ENCODE data around the gene RBM19. TPM values are rescaled to one million over a fixed set of nuclear protein-coding genes. Genes with fewer than 3 reads are reported as not detected.

Gene RBM19
- total and polyA plus RNA-seq, 7 experiments from 2014 or later: 10.8 to 108 (median 59.0) TPM

DNA sequence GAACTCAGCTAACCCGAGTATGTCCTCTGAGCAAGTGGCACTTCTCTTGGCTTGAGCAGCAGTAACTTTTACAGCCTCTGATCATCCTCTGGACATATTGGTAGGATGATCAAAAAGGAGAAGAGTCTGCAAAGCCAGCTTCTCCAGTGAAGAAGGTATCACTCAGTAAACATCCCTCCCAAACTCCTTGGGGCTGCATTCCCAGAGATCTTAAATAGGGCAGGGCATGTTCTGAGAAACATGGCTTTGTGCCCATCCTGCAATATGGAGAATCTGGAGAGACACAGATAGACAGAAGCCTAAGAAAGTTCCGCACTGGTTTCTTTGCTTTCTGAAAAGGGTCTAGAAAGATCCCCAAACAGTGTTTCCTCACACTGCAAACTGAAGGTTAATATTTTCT lies 65.4 kb downstream of the RBM19 start:
- ATAC-seq (no peak), DNase-seq (no peak)
- Mint-ChIP-seq H3K27ac (no peak overlapping the region), H3K9me3 (no peaks in the 10 kb centered on the region), H3K27me3 (no peaks in the 10 kb centered on the region), H3K4me1 (peaks cover 0 to 2% (median 0%) of the 10 kb centered on the region in 7 donors), H3K4me3 (no peak overlapping the region), H3K36me3 (peaks cover under 1 to 64% (median 30%) of the 10 kb centered on the region in 5 donors)
- Histone ChIP-seq H3K4me1 (ENCODE audit: control insufficient read depth in 2 of 2, insufficient read depth in 2 of 2, low read length in 2 of 2) (no peaks in the 10 kb centered on the region), H3K27ac (ENCODE audit: low read depth, low read length) (no peak overlapping the region), H3K4me3 (ENCODE audit: low read length) (no peak overlapping the region), H3K27me3 (ENCODE audit: control insufficient read depth in 2 of 2, insufficient read depth in 2 of 2, low read length in 2 of 2) (no peaks in the 10 kb centered on the region), H3K36me3 (ENCODE audit: control insufficient read depth in 2 of 3, insufficient read depth in 3 of 3, low read length in 3 of 3) (peaks cover 0 to 50% (median 3%) of the 10 kb centered on the region in 3 experiments), H3K9me3 (ENCODE audit: control insufficient read depth in 2 of 3, low read length in 3 of 3) (no peaks in the 10 kb centered on the region)
- ChIA-PET CTCF (interaction anchor here (1.1 kb wide), 1 partner anchor 8 kb away, joined by 3 read pairs; no protein-coding TSS in a partner anchor), POLR2A (no interaction called here)
- intact Hi-C loops (cut with micrococcal nuclease): no loop called here

GRCh38 chr12:113899561-113900471 lies 66.3 kb downstream of the RBM19 start:
- no peak overlapping the region for H3K4me3 ChIP-seq (ENCODE audit: low read length)
- H3K27ac Mint-ChIP-seq: no peak overlapping the region
- no peak for ATAC-seq
- H3K9me3 ChIP-seq (ENCODE audit: control insufficient read depth in 2 of 3, low read length in 3 of 3): no peaks in the 10 kb centered on the region
- H3K4me1 Mint-ChIP-seq: peaks cover 0 to 2% (median 0%) of the 10 kb centered on the region in 7 donors
- intact Hi-C loops (cut with micrococcal nuclease): no loop called here
- H3K27me3 ChIP-seq (ENCODE audit: control insufficient read depth in 2 of 2, insufficient read depth in 2 of 2, low read length in 2 of 2): no peaks in the 10 kb centered on the region
- H3K27me3 Mint-ChIP-seq: no peaks in the 10 kb centered on the region
- no peaks in the 10 kb centered on the region for H3K4me1 ChIP-seq (ENCODE audit: control insufficient read depth in 2 of 2, insufficient read depth in 2 of 2, low read length in 2 of 2)
- H3K36me3 Mint-ChIP-seq: peaks cover 0 to 61% (median 21%) of the 10 kb centered on the region in 5 donors
- POLR2A ChIA-PET: no interaction called here
- peaks cover 0 to 52% (median 3%) of the 10 kb centered on the region in 3 experiments for H3K36me3 ChIP-seq (ENCODE audit: control insufficient read depth in 2 of 3, insufficient read depth in 3 of 3, low read length in 3 of 3)
- H3K4me3 Mint-ChIP-seq: no peak overlapping the region
- H3K27ac ChIP-seq (ENCODE audit: low read depth, low read length): no peak overlapping the region
- no peaks in the 10 kb centered on the region for H3K9me3 Mint-ChIP-seq
- CTCF ChIA-PET: interaction anchor here (1.1 kb wide), 1 partner anchor 9 kb away, joined by 3 read pairs; no protein-coding TSS in a partner anchor
- DNase-seq: no peak

DNA sequence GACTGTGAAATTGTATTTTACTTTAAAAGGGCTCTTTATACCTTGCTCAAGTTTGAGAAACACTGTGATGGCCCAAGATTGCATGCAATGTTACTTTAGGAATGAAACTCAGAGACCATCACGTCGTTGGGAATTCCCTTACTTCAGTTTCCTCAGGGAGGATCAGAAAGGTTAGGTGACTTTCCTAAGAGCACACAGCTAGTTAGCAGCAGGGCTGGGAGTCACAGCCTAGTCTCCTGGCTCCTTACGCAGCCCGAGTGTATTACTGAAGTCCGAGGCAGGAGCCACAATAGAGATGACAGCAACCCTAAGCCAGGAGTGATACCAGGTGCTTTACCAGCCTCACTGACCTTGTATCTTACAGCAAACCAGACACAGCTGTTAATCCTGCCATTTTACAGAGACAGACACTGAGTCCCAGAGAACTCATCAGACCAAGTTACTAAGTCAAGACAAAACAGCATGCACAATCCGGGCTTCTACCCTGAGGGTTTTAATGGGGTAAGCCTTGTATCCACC lies 67.0 kb downstream of the RBM19 start:
- Mint-ChIP-seq H3K4me1 (peaks cover 0 to 2% (median 0%) of the 10 kb centered on the region in 7 donors), H3K27me3 (no peaks in the 10 kb centered on the region), H3K36me3 (peaks cover 0 to 60% (median 14%) of the 10 kb centered on the region in 5 donors), H3K4me3 (no peak overlapping the region), H3K9me3 (no peaks in the 10 kb centered on the region), H3K27ac (peak overlapping the region in 1 of 9 donors; percentile 46)
- intact Hi-C loops (cut with micrococcal nuclease): no loop called here
- H3K4me1 ChIP-seq (ENCODE audit: control insufficient read depth in 2 of 2, insufficient read depth in 2 of 2, low read length in 2 of 2): no peaks in the 10 kb centered on the region
- no peak overlapping the region for H3K27ac ChIP-seq (ENCODE audit: low read depth, low read length)
- no peak overlapping the region for H3K4me3 ChIP-seq (ENCODE audit: low read length)
- no peaks in the 10 kb centered on the region for H3K27me3 ChIP-seq (ENCODE audit: control insufficient read depth in 2 of 2, insufficient read depth in 2 of 2, low read length in 2 of 2)
- POLR2A ChIA-PET: no interaction called here
- H3K36me3 ChIP-seq (ENCODE audit: control insufficient read depth in 2 of 3, insufficient read depth in 3 of 3, low read length in 3 of 3): peaks cover 0 to 53% (median 5%) of the 10 kb centered on the region in 3 experiments
- CTCF ChIA-PET: no interaction called here
- H3K9me3 ChIP-seq (ENCODE audit: control insufficient read depth in 2 of 3, low read length in 3 of 3): no peaks in the 10 kb centered on the region
- DNase-seq (no peak), ATAC-seq (no peak)

GRCh38 chr12:113898466-113898865 lies 67.7 kb downstream of the RBM19 start:
- Histone ChIP-seq H3K27ac (ENCODE audit: low read depth, low read length) (no peak overlapping the region), H3K27me3 (ENCODE audit: control insufficient read depth in 2 of 2, insufficient read depth in 2 of 2, low read length in 2 of 2) (no peaks in the 10 kb centered on the region), H3K36me3 (ENCODE audit: control insufficient read depth in 2 of 3, insufficient read depth in 3 of 3, low read length in 3 of 3) (peaks cover 0 to 48% (median 5%) of the 10 kb centered on the region in 3 experiments), H3K4me3 (ENCODE audit: low read length) (no peak overlapping the region), H3K4me1 (ENCODE audit: control insufficient read depth in 2 of 2, insufficient read depth in 2 of 2, low read length in 2 of 2) (no peaks in the 10 kb centered on the region), H3K9me3 (ENCODE audit: control insufficient read depth in 2 of 3, low read length in 3 of 3) (no peaks in the 10 kb centered on the region)
- H3K9me3 Mint-ChIP-seq: no peaks in the 10 kb centered on the region
- H3K27ac Mint-ChIP-seq: no peak overlapping the region
- no peak overlapping the region for H3K4me3 Mint-ChIP-seq
- CTCF ChIA-PET: no interaction called here
- H3K4me1 Mint-ChIP-seq: peaks cover 0 to 2% (median 0%) of the 10 kb centered on the region in 7 donors
- no peaks in the 10 kb centered on the region for H3K27me3 Mint-ChIP-seq
- intact Hi-C loops (cut with micrococcal nuclease): no loop called here
- peaks cover 0 to 60% (median 15%) of the 10 kb centered on the region in 5 donors for H3K36me3 Mint-ChIP-seq
- no peak for ATAC-seq
- DNase-seq: no peak
- POLR2A ChIA-PET: no interaction called here

DNA sequence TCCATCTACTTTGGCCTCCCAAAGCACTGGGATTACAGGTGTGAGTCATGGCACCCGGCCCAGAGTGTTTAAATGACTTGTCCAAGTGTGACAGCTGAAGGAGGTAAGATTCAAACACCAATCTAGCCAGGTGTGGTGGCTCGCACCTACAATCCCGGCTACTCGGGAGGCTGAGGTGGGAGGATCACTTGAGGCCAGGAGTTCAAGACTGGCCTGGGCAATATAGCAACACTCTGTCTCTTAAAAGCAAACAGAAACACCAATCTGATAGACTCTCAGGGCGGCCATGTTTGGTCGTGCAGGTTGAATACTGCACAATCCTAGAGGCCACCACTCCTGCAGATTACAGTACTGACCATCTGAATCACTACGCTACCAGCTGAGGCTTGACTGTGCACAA lies 68.7 kb downstream of the RBM19 start:
- ChIA-PET CTCF (no interaction called here), POLR2A (no interaction called here)
- no peaks in the 10 kb centered on the region for H3K27me3 Mint-ChIP-seq
- no peak overlapping the region for H3K27ac Mint-ChIP-seq
- intact Hi-C loops (cut with micrococcal nuclease): no loop called here
- no peaks in the 10 kb centered on the region for H3K9me3 ChIP-seq (ENCODE audit: control insufficient read depth in 2 of 3, low read length in 3 of 3)
- no peak overlapping the region for H3K4me3 ChIP-seq (ENCODE audit: low read length)
- no peaks in the 10 kb centered on the region for H3K9me3 Mint-ChIP-seq
- peaks cover 0 to 2% (median 0%) of the 10 kb centered on the region in 7 donors for H3K4me1 Mint-ChIP-seq
- peaks cover 0 to 40% (median 9%) of the 10 kb centered on the region in 3 experiments for H3K36me3 ChIP-seq (ENCODE audit: control insufficient read depth in 2 of 3, insufficient read depth in 3 of 3, low read length in 3 of 3)
- H3K4me3 Mint-ChIP-seq: no peak overlapping the region
- H3K4me1 ChIP-seq (ENCODE audit: control insufficient read depth in 2 of 2, insufficient read depth in 2 of 2, low read length in 2 of 2): no peaks in the 10 kb centered on the region
- ATAC-seq (no peak), DNase-seq (no peak)
- no peaks in the 10 kb centered on the region for H3K27me3 ChIP-seq (ENCODE audit: control insufficient read depth in 2 of 2, insufficient read depth in 2 of 2, low read length in 2 of 2)
- peaks cover 0 to 56% (median 18%) of the 10 kb centered on the region in 5 donors for H3K36me3 Mint-ChIP-seq
- no peak overlapping the region for H3K27ac ChIP-seq (ENCODE audit: low read depth, low read length)

- Histone ChIP-seq H3K27ac (ENCODE audit: low read depth, low read length) (no peak overlapping the region), H3K36me3 (ENCODE audit: control insufficient read depth in 2 of 3, insufficient read depth in 3 of 3, low read length in 3 of 3) (peaks cover 0 to 41% (median 10%) of the 10 kb centered on the region in 3 experiments), H3K4me1 (ENCODE audit: control insufficient read depth in 2 of 2, insufficient read depth in 2 of 2, low read length in 2 of 2) (no peaks in the 10 kb centered on the region), H3K4me3 (ENCODE audit: low read length) (no peak overlapping the region), H3K27me3 (ENCODE audit: control insufficient read depth in 2 of 2, insufficient read depth in 2 of 2, low read length in 2 of 2) (no peaks in the 10 kb centered on the region), H3K9me3 (ENCODE audit: control insufficient read depth in 2 of 3, low read length in 3 of 3) (no peaks in the 10 kb centered on the region)
- H3K27me3 Mint-ChIP-seq: no peaks in the 10 kb centered on the region
- no peak for ATAC-seq
- DNase-seq: no peak
- H3K4me1 Mint-ChIP-seq: peaks cover 0 to 2% (median 0%) of the 10 kb centered on the region in 7 donors
- no peaks in the 10 kb centered on the region for H3K9me3 Mint-ChIP-seq
- peaks cover 0 to 61% (median 21%) of the 10 kb centered on the region in 5 donors for H3K36me3 Mint-ChIP-seq
- CTCF ChIA-PET: no interaction called here
- intact Hi-C loops (cut with micrococcal nuclease): no loop called here
- no peak overlapping the region for H3K27ac Mint-ChIP-seq
- POLR2A ChIA-PET: no interaction called here
- H3K4me3 Mint-ChIP-seq: no peak overlapping the region
Observed at GRCh38 chr12:113896841-113897240, 69.3 kb downstream of the RBM19 start.

Data from naive thymus-derived CD4-positive, alpha-beta T cell (primary cell).